ENCODE results near the gene CENATAC.
"Not testable (repeated sequence)": the region's sequence is repeated elsewhere in the genome, so short reads cannot be mapped to it uniquely, and the experiment has no call there.

Gene CENATAC

DNA sequence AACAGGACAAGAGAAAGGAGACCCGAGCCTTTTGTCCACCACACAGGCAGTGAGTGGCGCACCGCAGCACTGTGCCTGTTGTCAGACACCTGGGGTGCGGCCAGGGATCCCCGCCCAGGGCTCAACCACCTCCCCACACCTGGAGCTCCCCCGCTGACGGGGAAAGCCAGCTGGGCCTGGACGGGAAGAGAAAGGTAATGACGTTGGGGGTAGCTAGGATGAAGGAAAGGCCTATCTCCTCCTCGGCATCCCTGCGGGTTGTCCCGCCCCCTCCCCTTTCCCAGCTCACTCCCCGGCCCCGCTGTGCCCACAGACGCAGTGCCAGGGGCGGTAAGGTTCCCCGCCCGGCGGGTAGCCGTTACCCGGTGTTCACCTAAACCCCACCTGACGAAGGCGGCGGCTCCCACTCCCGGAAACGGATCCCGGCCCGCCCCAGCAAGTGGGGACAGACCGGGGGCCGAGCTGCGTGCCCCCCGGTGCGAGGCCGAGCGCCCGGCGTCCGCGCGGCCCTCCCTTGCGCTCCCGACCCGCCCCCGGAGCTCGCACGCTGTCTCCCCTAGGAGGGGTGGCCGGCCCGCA lies 58.6 kb downstream of the CENATAC start:
- peak in 5 of 6 experiments; percentile 15 to 59 (median 52) for DNase-seq

DNA sequence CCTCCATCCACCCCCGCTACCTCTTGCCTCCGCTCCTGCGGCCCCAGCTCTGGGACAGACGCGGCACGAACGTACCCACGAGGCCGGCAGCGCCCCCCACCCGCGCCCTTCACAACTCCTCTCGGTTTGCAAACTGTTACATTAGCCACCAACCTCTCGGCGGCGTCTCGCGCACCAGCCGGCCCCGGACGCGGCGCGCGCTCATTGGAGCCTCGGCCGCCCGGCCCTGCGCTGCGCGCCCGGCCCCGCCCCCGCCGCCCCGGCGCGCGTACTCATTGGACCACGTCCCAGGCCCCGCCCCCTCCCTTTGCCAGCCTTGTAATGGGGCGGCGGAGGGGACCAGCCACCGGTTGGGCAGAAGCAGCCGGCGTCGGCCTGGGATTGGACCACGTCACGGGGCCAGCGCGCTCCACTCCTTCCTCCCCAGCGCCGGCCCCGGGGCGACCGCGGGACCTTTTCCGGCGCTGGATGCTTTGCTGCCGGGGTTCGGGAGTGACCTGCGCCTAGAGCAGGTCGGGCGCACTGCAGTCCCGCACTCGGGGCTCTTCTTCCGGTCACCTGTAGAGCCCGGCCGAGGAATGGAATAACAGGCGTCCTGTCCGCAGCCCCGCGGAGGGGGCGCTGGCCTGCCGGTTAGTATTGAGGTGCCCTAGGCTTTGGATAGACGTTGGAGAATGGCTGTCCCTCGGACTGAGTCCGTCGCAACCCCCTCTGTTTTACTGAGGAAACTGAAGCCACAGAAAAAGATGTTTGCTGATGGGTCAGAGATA lies 59.2 kb downstream of the CENATAC start, which contains the start of gene HYOU1:
TSS of gene HYOU1 (minus strand) at position 206 of the 770 bp plus-strand sequence. CDS start 1,045 bp downstream, outside the sequence.
- peak; percentile 95 to 98 (median 97) for DNase-seq

DNA sequence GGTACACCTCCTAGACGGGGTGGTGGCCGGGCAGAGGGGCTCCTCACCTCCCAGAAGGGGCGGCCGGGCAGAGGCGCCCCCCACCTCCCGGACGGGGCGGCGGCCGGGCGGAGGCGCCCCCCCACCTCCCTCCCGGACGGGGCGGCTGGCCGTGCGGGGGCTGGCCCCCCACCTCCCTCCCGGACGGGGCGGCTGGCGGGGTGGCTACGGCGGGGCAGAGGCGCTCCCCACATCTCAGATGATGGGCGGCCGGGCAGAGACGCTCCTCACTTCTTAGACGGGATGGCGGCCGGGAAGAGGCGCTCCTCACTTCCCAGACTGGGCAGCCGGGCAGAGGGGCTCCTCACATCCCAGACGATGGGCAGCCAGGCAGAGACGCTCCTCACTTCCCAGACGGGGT lies 61.2 kb downstream of the CENATAC start:
- DNase-seq = not testable (repeated sequence)

DNA sequence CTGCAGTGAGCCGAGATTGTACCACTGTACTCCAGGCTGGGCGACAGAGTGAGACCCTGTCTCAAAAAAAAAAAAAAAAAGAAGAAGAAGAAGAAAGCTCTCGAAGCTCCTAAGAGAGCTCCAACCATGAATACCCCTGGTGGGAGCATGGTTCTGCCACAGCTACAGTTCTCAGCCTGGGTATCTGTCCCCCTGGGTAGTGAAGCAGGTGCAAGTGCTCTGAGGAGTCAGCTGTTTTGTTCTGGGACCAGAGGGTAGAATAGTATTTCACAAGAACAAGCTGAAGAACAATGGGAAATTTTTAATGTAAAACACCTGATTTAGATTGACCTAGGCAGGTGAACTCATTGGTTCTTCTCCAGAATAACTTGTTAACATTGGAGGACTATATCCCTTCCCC lies 63.3 kb downstream of the CENATAC start:
- no peak for DNase-seq

DNA sequence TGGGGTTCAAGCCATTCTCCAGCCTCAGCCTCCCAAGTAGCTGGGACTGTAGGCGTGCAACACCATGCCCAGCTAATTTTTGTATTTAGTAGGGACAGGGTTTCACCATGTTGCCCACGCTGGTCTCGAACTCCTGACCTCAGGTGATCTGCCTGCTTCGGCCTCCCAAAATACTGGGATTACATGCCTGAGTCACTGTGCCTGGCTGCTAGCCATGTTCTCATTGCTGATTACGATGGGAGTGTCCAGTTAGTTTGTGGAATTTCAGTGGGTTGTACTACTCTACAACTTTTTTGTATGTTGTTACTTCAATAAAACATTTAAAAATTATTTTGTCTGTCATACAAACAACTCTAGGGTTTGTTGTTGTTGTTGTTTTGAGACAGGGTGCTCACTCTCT lies 64.8 kb downstream of the CENATAC start:
- DNase-seq = no peak

DNA sequence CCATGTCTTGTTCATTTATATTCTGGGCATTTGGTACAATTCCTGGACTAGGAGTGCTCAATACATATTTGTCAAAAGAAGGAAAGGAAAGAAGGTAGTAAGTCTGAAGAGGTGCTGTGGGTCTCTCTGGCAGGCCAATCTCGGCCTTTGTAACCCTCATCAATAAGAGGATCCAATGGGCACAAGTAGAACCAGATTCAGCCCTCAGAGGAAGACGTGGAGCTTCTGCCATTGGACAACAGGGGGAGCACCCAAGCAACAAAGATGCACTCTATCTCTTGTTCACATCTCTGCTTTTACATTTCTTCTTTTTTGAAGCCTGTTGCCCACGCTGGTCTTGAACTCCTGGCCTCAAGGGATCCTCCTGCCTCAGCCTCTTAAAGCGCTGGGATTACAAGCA lies 67.4 kb downstream of the CENATAC start:
- DNase-seq = peak; percentile 14 to 58 (median 26)

Data from stimulated activated naive CD4-positive, alpha-beta T cell (primary cell).